ENCODE measurements around the gene SORCS2.

The SORCS2 gene

GRCh38 chr4:7753931-7754465 is 561.7 kb downstream of the SORCS2 start:
- TF ChIP-seq TEAD4 (IDR thresholded peaks at IDR 0.05) (no peak), TAF1 (IDR thresholded peaks at IDR 0.05; ENCODE audit: low read depth) (no peak), USF1 (IDR thresholded peaks at IDR 0.05) (no peak), EGR1 (IDR thresholded peaks at IDR 0.05) (no peak), YY1 (IDR thresholded peaks at IDR 0.05; ENCODE audit: low read depth) (no peak)

GRCh38 chr4:7754565-7755262 is 562.4 kb downstream of the SORCS2 start:
- TF ChIP-seq EGR1 (IDR thresholded peaks at IDR 0.05) (no peak), RAD21 (IDR thresholded peaks at IDR 0.05; ENCODE audit: low read depth) (no peak)

GRCh38 chr4:7755561-7755960 is 563.2 kb downstream of the SORCS2 start:
- TF ChIP-seq CEBPB (IDR thresholded peaks at IDR 0.05) (no peak), RAD21 (IDR thresholded peaks at IDR 0.05; ENCODE audit: low read depth) (no peak), CREB1 (IDR thresholded peaks at IDR 0.05; ENCODE audit: low read depth) (no peak), MAX (IDR thresholded peaks at IDR 0.05) (no peak), EGR1 (IDR thresholded peaks at IDR 0.05) (no peak)

GRCh38 chr4:7756071-7756470 is 563.7 kb downstream of the SORCS2 start:
- no peak for TF ChIP-seq MAX (IDR thresholded peaks at IDR 0.05)
- TF ChIP-seq TEAD4 (IDR thresholded peaks at IDR 0.05) = no peak
- TF ChIP-seq TAF1 (IDR thresholded peaks at IDR 0.05; ENCODE audit: low read depth) = no peak
- no peak for TF ChIP-seq ZBTB7A (IDR thresholded peaks at IDR 0.05; ENCODE audit: low read depth)
- no peak for TF ChIP-seq YY1 (IDR thresholded peaks at IDR 0.05; ENCODE audit: low read depth)
- no peak for TF ChIP-seq REST (IDR thresholded peaks at IDR 0.05; ENCODE audit: low read depth)
- TF ChIP-seq USF1 (IDR thresholded peaks at IDR 0.05) = no peak
- TF ChIP-seq RAD21 (IDR thresholded peaks at IDR 0.05; ENCODE audit: low read depth) = no peak
- no peak for TF ChIP-seq TCF12 (IDR thresholded peaks at IDR 0.05; ENCODE audit: low read depth)

- no peak for TF ChIP-seq EP300 (IDR thresholded peaks at IDR 0.05; ENCODE audit: borderline replicate concordance)
- no peak for TF ChIP-seq TEAD4 (IDR thresholded peaks at IDR 0.05)
- TF ChIP-seq NFIC (IDR thresholded peaks at IDR 0.05) = no peak
- no peak for TF ChIP-seq RAD21 (IDR thresholded peaks at IDR 0.05; ENCODE audit: low read depth)
- no peak for TF ChIP-seq REST (IDR thresholded peaks at IDR 0.05; ENCODE audit: low read depth)
- no peak for TF ChIP-seq FOXM1 (IDR thresholded peaks at IDR 0.05; ENCODE audit: borderline replicate concordance, low read depth)
- TF ChIP-seq YY1 (IDR thresholded peaks at IDR 0.05; ENCODE audit: low read depth) = no peak
- TF ChIP-seq TCF12 (IDR thresholded peaks at IDR 0.05; ENCODE audit: low read depth) = no peak
- TF ChIP-seq USF1 (IDR thresholded peaks at IDR 0.05) = no peak
- no peak for TF ChIP-seq EGR1 (IDR thresholded peaks at IDR 0.05)
- TF ChIP-seq CEBPB (IDR thresholded peaks at IDR 0.05) = no peak
- no peak for TF ChIP-seq TAF1 (IDR thresholded peaks at IDR 0.05; ENCODE audit: low read depth)
- no peak for TF ChIP-seq CREB1 (IDR thresholded peaks at IDR 0.05; ENCODE audit: low read depth)
- no peak for TF ChIP-seq ZBTB7A (IDR thresholded peaks at IDR 0.05; ENCODE audit: low read depth)
- TF ChIP-seq MAX (IDR thresholded peaks at IDR 0.05) = no peak
Observed at GRCh38 chr4:7756561-7757355, 564.4 kb downstream of the SORCS2 start.

All from Ishikawa (cell line).